Sigmoid colon (tissue), 4 donors: ENCODE data around the gene IREB2.

Source experiments
- EP300 ChIP-seq, 4 donors: sonication (generic); formaldehyde crosslinking; IDR thresholded peaks; one replicate each; pipeline ENCODE4 v1.6.1; 2017; ENCODE audit warnings: antibody characterized with exemption in 4 of 4
- POLR2A ChIP-seq, 2 donors: fragments of 450-650 bp; IDR thresholded peaks; one replicate each; pipeline ENCODE4 v1.6.1; 2016; ENCODE audit warnings: antibody characterized with exemption in 2 of 2, mild to moderate bottlenecking in 2 of 2, moderate library complexity in 2 of 2
- TF ChIP-seq, protein P1 (sequence below), 4 experiments: fragments of 450-650 bp in 3 of 4; fragments of 200-600 bp in 1 of 4; IDR thresholded peaks; one replicate each; pipeline ENCODE4 v1.5.1; 2016 to 2019; ENCODE audit warnings: antibody characterized with exemption in 4 of 4, mild to moderate bottlenecking in 3 of 4, moderate library complexity in 2 of 4

DNA sequence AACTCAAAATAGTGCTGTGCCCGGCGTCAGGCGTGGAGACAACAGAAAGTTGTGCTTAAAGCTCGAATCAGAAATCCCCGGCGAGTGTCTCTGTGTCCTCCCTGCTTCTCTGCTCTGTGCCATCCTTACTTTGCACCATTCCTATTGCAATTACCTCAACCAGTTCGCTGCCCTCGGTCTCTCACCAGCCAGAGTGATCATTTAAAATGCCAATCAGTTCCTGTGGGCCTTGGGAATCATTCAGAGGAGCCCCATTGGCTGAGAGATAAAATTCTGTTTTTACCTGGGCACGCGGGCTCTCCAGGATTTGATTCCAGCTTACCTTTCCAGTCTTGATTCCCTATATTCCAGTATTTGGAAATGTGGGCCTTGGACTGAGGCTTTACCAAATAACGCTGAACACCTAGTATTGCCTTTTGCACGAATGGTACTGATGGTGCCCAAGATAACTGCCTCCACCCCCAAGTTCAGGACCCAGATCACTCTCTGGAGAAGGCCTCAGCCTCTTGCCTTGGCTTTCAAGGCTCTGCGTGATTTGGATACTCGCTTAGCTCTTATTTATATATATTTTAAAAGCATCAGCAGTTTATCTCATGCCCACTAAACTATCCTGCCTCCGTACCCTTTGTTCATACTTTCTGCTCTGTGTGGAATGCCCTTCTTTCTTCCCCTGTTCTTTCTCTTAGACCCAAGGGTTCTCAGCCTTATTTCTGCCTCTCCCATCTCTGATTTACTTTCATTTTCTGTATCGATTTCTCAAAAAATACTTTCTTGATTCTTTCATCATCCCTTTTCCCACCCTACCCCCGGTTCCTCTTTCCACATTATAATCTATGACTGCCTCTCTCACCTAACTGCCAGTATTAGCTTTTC is 103.1 kb downstream of the IREB2 start:
- no peak for TF ChIP-seq POLR2A (IDR thresholded peaks at IDR 0.05)
- no peak for TF ChIP-seq EP300 (IDR thresholded peaks at IDR 0.05)
- TF ChIP-seq, protein P1, sequence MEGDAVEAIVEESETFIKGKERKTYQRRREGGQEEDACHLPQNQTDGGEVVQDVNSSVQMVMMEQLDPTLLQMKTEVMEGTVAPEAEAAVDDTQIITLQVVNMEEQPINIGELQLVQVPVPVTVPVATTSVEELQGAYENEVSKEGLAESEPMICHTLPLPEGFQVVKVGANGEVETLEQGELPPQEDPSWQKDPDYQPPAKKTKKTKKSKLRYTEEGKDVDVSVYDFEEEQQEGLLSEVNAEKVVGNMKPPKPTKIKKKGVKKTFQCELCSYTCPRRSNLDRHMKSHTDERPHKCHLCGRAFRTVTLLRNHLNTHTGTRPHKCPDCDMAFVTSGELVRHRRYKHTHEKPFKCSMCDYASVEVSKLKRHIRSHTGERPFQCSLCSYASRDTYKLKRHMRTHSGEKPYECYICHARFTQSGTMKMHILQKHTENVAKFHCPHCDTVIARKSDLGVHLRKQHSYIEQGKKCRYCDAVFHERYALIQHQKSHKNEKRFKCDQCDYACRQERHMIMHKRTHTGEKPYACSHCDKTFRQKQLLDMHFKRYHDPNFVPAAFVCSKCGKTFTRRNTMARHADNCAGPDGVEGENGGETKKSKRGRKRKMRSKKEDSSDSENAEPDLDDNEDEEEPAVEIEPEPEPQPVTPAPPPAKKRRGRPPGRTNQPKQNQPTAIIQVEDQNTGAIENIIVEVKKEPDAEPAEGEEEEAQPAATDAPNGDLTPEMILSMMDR (IDR thresholded peaks at IDR 0.05), result no peak
